GM19025 (cell line): ENCODE measurements around the gene CHN1.

Experiments
- ATAC-seq: cut with Tn5 transposase; IDR thresholded peaks from one replicate; pipeline ENCODE4 v1.9.1; 2021; ENCODE audit warnings: mild to moderate bottlenecking, low read depth, moderate library complexity; ENCODE audit not compliant: unreplicated experiment

CHN1 gene

DNA sequence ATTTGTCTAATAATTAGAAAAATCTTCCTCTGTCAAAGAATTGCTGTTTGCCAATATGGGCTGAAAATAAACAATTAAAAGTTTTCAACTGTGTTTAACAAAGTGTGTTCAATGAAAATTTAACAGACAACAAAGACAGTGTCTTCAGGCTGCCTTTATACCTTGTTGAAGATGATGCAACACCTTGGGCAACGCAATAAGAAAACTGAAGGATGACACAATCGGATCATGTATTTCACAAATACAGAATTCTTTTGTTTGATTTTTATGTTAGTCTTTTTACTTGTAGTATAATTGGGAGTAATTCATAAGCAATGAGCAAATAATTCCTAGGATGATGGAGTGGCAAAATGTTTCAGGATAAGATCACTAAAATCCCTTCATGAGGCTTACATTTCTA is 27.8 kb downstream of the CHN1 start:
- ATAC-seq, result no peak

DNA sequence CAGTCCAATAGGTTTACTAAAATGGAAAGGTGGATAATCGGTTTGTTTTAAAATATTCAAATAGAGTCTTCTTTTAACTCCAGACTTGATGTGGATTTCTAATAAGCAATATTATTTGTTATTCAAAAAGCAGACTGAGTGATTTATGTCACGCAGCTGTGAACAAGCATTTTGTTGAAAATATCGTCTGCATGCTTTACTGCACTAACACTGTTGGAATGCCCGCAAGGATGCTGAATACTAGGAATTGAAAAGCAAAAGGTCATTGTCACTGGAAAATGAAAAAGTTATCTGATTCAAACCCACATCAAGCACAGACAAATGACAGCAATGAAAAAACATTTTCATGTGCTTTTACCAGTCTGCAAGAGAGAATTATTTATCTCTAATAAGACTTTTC is 31.1 kb downstream of the CHN1 start:
- ATAC-seq, result no peak

DNA sequence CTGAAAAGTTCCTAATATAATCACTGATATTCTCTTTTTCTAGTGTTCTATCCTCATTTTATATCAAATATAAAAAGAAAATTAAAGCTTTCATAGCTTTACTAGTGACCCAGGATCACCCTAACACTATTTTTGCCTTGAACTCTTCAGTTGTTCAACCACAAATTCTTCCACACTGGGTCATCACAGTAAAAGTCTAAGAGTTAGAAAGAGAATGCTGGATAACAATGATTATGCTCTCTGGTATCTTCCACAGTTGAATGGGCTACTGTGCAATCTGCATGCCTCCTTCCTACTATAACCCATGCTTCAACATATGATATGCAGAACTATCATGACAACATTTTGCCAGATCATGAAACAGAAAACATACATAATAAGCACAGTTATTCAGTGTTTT is 32.3 kb downstream of the CHN1 start:
- no peak for ATAC-seq

DNA sequence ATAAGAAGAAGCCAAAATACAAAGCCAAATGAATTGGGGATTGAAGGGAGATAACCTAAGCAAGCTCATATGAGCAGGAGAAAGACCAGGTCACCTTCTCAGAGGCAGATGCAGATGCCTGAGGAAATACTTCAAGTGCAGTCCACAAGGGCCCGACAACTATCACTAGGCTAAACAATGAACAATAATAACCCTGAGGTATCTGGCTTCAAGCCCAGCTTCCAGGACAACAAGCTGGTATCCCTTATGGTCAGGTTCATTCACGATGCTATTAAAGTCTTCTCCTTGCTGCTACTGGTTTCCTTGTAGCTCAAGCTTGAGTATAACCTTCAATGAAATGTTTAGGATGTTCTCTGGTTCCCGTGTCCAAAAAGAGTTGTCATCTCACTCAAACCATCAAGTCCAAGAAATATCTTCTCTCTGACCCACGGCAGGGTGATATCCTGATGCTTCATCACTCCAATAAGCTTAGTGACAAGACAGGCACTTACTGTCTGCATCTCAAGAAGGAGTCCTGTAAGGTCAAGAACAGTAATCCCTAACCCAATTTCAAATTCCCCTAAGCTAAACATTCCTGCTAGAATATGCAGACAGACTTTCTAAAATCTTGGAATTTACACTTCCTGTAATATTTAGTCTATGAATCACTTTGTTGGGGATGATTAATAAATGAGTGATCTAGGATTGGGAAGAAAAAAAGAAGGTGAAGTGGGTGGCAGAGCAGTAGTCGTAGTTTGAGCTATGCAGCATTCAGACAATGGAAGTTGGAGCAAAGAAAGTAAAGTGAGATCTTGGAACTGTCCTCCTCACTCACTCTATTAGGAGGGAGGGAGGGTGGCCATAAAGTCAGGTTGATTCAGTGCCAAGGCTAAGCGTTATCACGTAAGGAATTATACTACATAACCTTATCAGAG is 33.1 kb downstream of the CHN1 start:
- ATAC-seq, result no peak

DNA sequence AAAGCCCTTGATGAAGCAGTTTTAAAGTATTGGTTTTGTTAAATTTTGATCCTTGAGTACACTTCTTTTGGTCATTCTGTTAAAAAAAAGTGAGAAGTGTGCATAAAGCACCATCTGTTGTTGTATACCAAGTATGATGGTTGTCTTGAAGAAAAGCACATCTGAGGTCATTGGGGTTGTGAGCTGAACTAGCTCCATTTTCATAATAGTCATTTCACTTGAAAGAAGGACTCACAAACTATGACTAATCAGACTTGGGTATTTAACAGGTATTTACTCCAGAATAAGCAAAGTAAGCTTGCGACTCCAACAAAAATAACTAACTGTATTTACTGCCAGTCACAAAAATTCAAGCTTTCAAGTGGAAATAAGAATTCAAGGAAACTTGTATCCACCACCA is 35.1 kb downstream of the CHN1 start:
- ATAC-seq, result no peak

DNA sequence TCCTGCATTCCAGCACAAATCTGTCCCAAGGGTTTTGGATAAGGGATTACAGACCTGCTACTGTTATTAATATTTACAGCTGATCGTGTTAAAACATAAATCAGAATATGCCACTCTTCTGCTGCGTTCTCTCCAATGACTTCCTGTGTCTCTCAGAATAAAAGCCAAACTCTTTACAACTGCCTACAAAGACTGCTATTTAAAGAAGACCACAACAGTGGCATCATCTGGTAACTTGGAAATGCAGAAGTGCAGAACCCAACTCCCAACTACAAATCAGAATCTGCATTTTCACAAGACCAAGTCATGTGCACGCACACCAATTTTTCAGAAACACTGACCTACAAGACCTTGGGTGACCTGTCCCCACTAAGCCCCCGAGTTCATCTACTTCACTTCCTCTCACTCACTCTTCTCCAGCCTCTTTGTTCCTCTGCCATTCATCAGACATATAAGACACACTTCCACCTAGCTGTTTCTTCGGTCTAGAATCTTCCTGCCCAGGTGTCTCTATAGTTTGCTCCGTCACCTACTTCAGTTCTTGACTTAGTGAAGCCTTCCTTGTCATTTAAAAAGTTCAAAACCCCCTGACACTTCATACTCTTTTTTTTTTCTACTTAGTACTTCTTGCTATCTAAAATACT is 36.0 kb downstream of the CHN1 start:
- no peak for ATAC-seq

DNA sequence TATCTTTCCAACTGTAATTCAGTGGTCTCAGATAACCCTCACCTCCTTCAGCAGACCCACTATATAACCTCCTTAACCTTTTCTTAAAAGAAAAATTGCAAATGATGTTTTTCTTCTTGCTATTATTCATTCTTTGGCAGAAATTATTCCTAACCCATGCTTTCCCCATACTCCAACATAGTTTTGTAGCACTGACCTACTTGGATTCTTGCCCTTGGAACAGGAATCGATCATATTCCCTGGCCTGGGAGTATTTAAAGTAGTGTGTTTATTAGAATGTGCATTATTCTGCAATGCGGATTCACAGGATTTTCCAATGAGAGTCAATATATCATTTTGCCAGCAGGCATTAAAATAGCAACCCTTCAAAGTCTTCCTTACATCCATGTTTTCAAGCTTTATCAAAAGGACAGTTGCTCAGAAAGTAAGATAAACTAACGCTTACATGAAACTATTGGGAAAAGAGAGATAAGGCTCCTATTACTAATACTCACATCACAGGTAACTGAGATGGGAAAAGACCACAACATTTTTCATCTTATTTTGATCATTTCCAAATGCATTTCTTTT is 37.4 kb downstream of the CHN1 start:
- no peak for ATAC-seq

DNA sequence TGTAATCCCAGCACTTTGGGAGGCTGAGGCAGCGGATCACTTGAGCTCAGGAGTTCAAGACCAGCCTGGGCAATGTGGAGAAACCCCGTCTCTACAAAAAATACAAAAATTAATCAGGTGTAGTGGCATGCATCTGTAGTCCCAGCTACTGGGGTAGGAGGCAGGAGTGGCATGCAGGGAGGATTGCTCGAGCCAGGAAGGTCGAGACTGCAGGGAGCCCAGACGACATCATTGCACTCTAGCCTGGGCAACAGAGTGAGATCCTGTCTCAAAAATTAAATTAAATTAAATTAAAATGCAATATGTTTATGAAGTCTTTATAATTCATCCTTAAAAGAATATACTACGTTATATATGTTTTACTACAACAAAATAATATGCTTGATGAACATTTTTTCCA is 38.1 kb downstream of the CHN1 start:
- no peak for ATAC-seq

DNA sequence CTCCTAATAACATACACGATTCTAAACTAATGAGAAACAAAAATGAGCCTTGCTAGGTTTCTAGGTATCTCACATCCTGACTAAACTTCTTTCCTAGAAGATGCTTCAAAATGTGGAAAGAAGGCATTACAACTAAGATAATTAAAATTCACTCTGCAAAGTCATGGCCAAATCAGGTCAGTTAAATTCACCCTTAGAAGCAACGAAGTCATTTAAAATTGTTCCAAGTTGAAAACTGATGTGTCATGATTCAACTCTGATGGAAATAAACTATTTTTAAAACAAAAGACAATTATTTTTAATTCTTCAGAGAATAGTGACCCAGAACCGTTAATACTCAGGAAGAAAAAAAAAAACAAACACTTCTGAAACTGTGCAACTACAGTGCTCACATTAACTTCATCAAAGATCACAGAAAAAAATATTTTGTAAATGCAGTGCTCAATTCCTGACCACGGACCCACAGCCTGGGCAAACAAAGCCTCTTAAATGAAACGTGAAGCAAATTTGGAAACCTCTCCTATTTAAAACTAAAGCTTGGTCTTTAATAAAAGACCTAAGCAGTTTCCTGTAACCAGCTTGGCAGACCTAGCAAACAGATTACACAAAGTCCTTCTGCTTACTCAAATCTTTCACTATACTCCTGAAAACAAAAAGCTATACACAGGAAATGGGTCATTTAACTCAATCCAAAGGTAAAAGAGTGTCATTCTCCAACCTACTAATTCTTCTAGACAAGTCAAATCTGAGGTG is 39.0 kb downstream of the CHN1 start:
- no peak for ATAC-seq

DNA sequence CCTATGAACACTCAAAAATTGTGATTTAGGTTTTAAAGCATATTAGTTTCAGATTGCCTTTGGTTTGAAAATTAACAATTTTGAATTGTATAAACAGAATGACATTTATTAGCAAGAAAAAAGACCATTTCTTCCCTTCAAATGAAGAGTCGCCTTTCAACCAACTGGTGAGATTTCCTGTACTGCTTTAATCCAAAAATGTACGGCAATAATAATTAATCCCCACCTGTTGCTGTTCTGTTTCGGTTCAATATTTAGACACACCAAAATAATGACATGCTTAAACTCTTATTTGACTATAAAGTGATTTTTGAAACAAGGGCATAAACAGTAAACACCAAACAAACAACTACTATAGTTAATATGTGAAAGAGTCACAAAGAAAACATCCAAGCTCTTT is 39.6 kb downstream of the CHN1 start:
- ATAC-seq, result no peak

DNA sequence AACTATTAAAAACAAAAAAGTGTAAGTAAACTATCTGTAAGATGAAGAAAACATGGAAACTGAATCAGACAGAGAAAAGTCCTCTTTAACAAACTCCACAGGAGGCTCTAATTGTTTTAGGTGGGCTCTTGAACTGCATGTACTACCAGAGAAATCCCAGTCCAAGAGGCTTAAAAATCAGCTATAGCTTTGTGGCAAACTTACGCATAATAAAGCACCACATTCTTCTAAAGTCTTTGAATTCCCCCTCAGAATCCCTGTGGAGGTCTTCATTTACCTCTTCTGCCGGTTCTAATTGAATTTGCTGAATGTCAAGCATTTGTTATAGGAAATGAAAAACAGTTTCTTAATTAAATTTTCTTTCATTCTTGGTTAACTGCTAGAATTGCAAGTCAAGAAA is 40.8 kb downstream of the CHN1 start:
- ATAC-seq, result no peak

DNA sequence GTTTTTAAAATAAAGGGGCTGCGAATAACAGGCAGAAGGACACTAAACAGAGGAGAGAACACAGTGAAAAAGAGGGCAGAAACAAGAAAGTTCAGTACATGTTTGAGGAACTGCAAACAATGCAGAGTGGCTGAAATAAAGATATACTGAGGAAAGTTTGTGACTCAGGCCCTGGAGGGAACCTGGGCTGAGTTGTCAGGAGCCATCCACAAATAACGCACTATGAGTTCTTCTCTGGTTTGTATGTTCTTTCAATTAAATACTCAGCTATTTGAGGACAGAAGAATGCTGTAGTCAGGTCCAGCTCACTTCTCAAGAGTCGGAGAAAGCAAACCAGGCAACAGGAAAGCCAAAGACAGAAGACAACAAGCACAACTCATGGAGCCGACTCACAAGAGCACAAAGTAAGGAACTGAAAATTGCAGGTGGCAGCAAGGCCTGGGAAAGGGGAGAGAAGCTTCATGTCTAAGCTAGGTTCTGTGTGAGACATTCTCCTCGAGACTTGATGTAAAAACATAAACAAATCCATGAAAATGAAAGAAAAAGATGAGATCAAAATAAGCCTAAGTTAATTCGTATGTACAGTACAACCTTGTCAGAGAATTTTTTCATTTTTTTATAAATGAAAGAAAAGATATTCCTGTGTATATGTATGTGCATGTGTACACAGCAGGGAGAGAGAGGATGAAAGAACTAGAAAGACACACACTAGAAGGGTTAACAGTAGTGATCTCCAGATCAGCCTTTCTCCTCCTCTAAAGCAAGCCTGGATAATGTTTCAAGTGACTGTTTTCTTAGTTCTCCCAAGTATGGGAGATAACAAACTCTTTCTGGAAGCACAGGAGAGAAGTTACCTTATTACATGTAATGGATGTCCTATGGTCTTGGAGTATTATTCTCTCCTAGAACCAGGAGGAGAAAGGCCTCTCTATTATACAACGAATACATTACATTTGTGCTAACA is 41.5 kb downstream of the CHN1 start:
- no peak for ATAC-seq

DNA sequence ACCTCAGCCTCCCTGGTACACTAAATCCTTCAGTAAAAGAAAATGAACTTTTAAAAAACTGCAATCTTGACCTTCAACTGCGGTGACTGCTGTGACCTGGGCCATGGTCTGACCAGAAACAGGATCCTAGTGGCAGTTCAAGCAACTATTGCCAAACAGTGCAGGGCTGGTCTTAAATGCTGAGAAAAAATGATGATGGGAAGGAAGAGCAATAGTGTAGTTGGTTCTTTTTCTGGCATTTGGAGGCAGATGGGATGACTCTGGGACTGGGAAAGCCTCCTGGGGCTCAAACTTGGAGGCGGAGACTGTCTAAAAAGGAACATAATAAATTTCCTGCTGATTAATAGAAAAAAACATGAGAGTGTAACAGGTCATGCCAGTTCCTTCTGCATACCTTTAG is 45.4 kb downstream of the CHN1 start:
- no peak for ATAC-seq

DNA sequence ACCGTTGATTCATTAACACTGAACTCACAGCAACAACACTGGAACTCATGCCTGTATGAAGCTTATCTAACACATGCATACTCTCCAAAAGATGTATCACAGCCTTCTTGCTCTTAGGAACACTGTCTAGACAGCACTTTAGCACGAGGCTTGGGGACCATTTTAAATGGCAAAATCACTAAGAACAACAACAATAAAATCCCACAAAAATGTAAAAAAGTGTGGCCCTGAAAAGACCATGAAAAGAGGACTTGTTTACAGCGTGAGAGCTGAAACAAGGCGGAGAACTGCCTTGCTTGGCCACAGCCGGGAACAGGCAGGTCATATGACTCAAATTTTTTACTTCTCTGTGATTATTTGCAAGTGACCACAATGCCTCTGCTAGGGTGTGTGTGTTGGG is 48.1 kb downstream of the CHN1 start:
- no peak for ATAC-seq

DNA sequence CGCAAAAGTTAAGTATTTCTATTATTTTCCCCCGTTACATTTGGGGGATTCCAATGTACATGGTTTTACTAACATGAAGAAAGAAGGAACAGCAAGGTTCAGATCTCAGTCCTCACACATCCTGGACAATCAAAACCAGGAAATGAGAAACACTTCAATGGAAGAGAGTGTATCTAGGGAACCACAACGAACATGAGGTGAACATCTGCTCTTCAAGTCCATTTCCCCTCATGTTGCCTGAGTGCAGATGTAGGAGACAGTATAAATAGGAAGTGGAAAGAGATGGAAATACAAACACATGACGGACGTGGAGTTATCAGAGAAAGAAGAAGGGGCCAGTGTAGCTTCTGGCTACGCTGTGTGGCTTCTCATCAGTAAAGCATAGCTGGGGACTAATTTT is 52.6 kb downstream of the CHN1 start:
- ATAC-seq, result no peak

DNA sequence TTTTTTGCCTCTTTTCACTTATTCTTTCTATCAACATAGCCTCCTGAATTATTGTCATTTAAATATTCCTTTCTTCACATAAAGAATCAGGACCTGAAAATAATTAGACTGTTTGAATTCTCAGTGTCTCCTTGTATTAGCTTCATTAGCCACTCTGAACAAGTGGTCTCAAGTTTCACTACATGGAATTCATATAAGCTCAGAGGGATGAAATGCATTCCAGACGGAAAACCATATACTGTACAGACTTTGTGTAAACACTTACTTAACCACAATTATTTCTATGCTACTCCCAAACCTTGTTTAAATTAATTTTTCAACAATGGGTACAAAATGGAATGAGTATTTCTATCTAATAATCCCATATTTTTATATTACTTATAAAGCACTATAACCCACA is 53.4 kb downstream of the CHN1 start:
- ATAC-seq, result no peak

DNA sequence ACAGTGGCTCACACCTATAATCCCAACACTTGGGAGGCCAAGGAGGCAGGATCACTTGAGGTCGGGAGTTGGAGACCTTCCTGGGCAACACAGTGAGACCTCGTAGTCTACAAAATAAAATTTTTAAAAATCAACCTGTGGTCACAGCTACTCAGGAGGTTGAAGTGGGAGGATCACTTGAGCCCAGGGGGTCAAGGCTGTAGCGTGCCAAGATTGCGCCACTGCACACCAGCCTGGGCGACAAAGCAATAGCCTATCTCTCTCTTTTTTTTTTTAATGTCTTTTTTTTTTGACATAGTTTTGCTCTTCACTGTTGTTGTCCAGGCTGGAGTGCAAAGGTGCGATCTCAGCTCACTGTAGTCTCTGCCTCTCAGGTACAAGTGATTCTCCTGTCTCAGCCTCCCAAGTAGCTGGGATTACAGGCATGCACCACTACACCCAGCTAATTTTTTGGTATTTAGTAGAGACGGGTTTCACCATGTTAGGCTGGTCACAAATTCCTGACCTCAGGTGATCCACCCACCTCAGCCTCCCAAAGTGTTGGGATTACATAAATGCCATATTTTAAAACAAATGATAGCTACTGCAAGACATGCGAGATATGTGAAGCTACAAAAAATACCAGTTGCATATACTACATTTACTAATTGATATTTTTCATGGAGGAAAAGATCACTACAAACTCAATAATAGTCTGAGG is 55.0 kb downstream of the CHN1 start:
- ATAC-seq, result no peak

DNA sequence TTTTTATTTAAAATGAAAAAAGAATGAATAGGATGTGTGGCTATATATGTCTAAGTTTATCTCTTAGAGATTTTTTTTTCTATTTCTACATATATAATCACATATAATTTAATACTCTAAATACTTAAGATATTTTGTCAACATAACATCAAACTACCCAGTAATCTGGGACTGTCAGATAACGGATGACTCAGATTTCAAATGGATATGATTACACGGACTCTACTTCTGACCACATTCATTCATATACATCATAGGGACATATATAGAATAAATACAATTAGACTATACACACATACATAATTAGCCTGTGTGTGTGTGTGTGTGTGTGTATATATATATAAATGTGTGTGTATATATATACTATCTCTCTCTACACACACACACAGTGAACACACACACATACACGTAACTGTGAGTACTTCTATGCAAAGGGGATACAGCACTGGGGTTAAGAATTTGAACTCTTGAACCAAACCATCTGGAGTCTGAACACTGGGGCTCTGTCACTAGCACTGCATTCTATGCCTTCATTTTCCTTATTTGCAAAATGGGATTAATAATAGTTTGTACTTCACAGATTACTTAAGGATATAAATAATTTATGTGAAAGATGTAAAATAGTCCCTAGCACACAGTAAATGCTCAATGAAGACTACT is 59.5 kb downstream of the CHN1 start:
- ATAC-seq, result no peak

DNA sequence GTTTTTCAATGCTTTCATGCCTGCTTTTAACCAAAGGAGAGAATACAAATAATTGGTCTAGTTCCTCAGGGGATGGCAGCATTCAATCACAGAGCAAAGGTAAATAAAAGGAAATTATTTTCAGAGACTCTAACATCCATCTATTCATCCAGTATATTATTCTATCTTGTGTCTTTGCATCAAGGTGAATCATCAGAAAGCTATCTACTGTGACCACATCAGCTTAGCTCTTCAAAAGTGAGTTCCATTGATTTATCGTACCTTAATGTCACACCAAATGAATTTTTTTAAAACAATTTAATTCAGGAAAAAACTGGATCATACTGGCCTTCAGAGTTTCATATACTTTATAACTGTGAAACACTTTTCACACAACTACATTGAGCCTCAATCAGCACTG is 66.1 kb downstream of the CHN1 start:
- no peak for ATAC-seq
